GM12878 (cell line): ENCODE data around the gene VIP. TPM values are rescaled to one million over a fixed set of nuclear protein-coding genes. Genes with fewer than 3 reads are reported as not detected.
A peak's percentile ranks its signal among the peaks of the same experiment; 100 is the strongest.

Experiments used
- ATAC-seq: fragments of 200-7000 bp; cut with Tn5 transposase; 3 replicates; pipeline ENCODE4 v1.9.1; 2020; ENCODE audit warnings: mild to moderate bottlenecking, moderate library complexity
- BruUV-seq: library from RNA; stranded (reverse); fragments of 400-500 nt; replicated peaks from 2 replicates; lab custom pipeline; 2021; lab: Mats Ljungman, UMichigan
- CTCF ChIA-PET: fragments of 300-600 bp; sonication (Branson Sonifier 250); formaldehyde crosslinking; extraction: SDS; loops from one replicate; lab custom pipeline; 2021; ENCODE audit warnings: inconsistent platforms; lab: Yijun Ruan, JAX
- POLR2A ChIA-PET: fragments of 350-600 bp; formaldehyde crosslinking; extraction: SDS; loops from one replicate; lab custom pipeline; 2021; ENCODE audit warnings: inconsistent platforms; lab: Charles Lee
- RAD21 ChIA-PET: fragments of 300-600 bp; sonication (Branson Sonifier 250); formaldehyde crosslinking; loops from one replicate; lab custom pipeline; 2023; ENCODE audit warnings: antibody characterized with exemption; ENCODE audit not compliant: unreplicated experiment; lab: Charles Lee
- SMC1A ChIA-PET: fragments of 300-600 bp; sonication (Branson Sonifier 250); formaldehyde crosslinking; loops from one replicate; lab custom pipeline; 2023; ENCODE audit not compliant: unreplicated experiment, uncharacterized antibody; lab: Charles Lee
- DNase-seq: peaks from one replicate; pipeline ENCODE4 v3.0.0-alpha.2; 2011; ENCODE audit warnings: low read depth, low spot score
- FAIRE-seq: peaks from 3 replicates; lab custom pipeline; 2011; peaks lifted over from hg19 to GRCh38; lab: Jason Lieb, UNC
- H2AFZ ChIP-seq: 2 replicates; pipeline ENCODE4 v1.6.0; 2011; ENCODE audit warnings: low read depth, low read length, control low read depth; ENCODE audit not compliant: control insufficient read depth
- H3K27ac ChIP-seq: 2 replicates; pipeline ENCODE4 v1.5.1; 2011; ENCODE audit warnings: control low read depth; ENCODE audit not compliant: control insufficient read depth, insufficient read depth
- H3K27me3 ChIP-seq, 2 experiments: replicated peaks in 1 of 2; 2 replicates each; pipeline versions ENCODE4 v1.6.0 to v1.6.1; 2011; ENCODE audit warnings: low read length in 1 of 2; ENCODE audit not compliant: control insufficient read depth in 2 of 2, insufficient read depth in 2 of 2
- H3K36me3 ChIP-seq, 2 experiments: 2 replicates each; pipeline ENCODE4 v1.5.1; 2011; ENCODE audit warnings: low read length in 1 of 2; ENCODE audit not compliant: control insufficient read depth in 2 of 2, insufficient read depth in 2 of 2
- H3K4me1 ChIP-seq: 2 replicates; pipeline ENCODE4 v1.6.1; 2011; ENCODE audit warnings: mild to moderate bottlenecking, low read length, moderate library complexity, mixed read lengths; ENCODE audit not compliant: control insufficient read depth, insufficient read depth
- H3K4me2 ChIP-seq: 2 replicates; pipeline ENCODE4 v1.6.0; 2011; ENCODE audit warnings: control low read depth; ENCODE audit not compliant: control insufficient read depth, insufficient read depth
- H3K4me3 ChIP-seq: fragments of 200-600 bp; sonication (generic); 2 replicates; pipeline ENCODE4 v1.5.1; 2016
- H3K79me2 ChIP-seq: 2 replicates; pipeline ENCODE4 v1.6.0; 2011; ENCODE audit warnings: low read length; ENCODE audit not compliant: control insufficient read depth, insufficient read depth
- H3K9ac ChIP-seq: 2 replicates; pipeline ENCODE4 v1.8.0; 2011; ENCODE audit warnings: low read length, control low read depth, mixed read lengths; ENCODE audit not compliant: control insufficient read depth, insufficient read depth
- H3K9me3 ChIP-seq: replicated peaks from 3 replicates; pipeline ENCODE4 v1.5.1; 2011; ENCODE audit warnings: mild to moderate bottlenecking, low read length; ENCODE audit not compliant: control insufficient read depth, insufficient read depth
- H4K20me1 ChIP-seq: 2 replicates; pipeline ENCODE4 v1.6.0; 2011; ENCODE audit not compliant: control insufficient read depth, insufficient read depth
- CBX5 ChIP-seq: sonication (generic); IDR thresholded peaks from 2 replicates; pipeline ENCODE4 v1.6.1; 2016; ENCODE audit warnings: low read depth, moderate library complexity, mild to moderate bottlenecking, inconsistent platforms
- CEBPZ ChIP-seq: fragments of 150-350 bp; IDR thresholded peaks from 2 replicates; pipeline ENCODE4 v1.6.1; 2016; ENCODE audit warnings: low read depth, low read length
- EGR1 ChIP-seq, 2 experiments: IDR thresholded peaks; 1 replicate in 1 of 2; 2 replicates in 1 of 2; pipeline ENCODE4 v1.6.1; 2011 to 2012; ENCODE audit warnings: low read depth in 2 of 2, low read length in 2 of 2, borderline replicate concordance in 1 of 2, mild to moderate bottlenecking in 1 of 2, moderate library complexity in 1 of 2
- HCFC1 ChIP-seq: fragments of 150-350 bp; IDR thresholded peaks from 2 replicates; pipeline ENCODE4 v1.6.1; 2014; ENCODE audit warnings: low read length
- IRF5 ChIP-seq: fragments of 450-650 bp; IDR thresholded peaks from 2 replicates; pipeline ENCODE4 v1.6.1; 2017; ENCODE audit warnings: borderline replicate concordance
- MLLT1 ChIP-seq: fragments of 450-650 bp; IDR thresholded peaks from 2 replicates; pipeline ENCODE4 v1.6.1; 2016; ENCODE audit warnings: mild to moderate bottlenecking
- NFYA ChIP-seq: IDR thresholded peaks from 2 replicates; pipeline ENCODE4 v1.6.1; 2011; ENCODE audit warnings: low read depth, mild to moderate bottlenecking, low read length, improper control_type of control experiment, borderline replicate concordance
- RAD21 ChIP-seq: IDR thresholded peaks from 2 replicates; pipeline ENCODE4 v1.6.1; 2011; ENCODE audit warnings: mild to moderate bottlenecking, low read depth, low read length, moderate library complexity; ENCODE audit not compliant: insufficient read depth
- STAT1 ChIP-seq: fragments of 450-650 bp; conservative IDR thresholded peaks from 2 replicates; pipeline ENCODE4 v1.6.1; 2014; ENCODE audit warnings: antibody characterized with exemption, mild to moderate bottlenecking
- WGBS: methylation state at CpG from one replicate; pipeline ENCODE4 v1.1.6; 2016; ENCODE audit warnings: low lambda C conversion rate; ENCODE audit not compliant: insufficient replicate concordance, insufficient coverage; ENCODE audit errors: missing lambda C conversion rate; 5-methylcytosine and 5-hydroxymethylcytosine counted together
- in situ Hi-C: fragments of 300-500 bp; cut with MboI; formaldehyde crosslinking; loops from 9 replicates; pipeline ENCODE4 v1.14.3; 2018; ENCODE audit warnings: mixed read lengths
- intact Hi-C: fragments of 100-400 bp; cut with micrococcal nuclease; formaldehyde crosslinking; loops from one replicate; pipeline ENCODE4 v1.14.2; 2022; ENCODE audit not compliant: unreplicated experiment
- polyA plus RNA-seq, 11 experiments: library from polyadenylated mRNA; depleted of rRNA in 4 of 11; unstranded in 6 of 11; stranded (reverse) in 5 of 11; fragments of >200 nt; fragmentation: Nextera tagmentation in 4 of 11; fragmentation: Illumina TruSeq in 1 of 11; extraction: Ambion mirVana in 4 of 11; extraction: Trizol in 1 of 11; gene quantifications; 1 replicate in 1 of 11; 2 replicates in 10 of 11; pipeline versions ENCODE4 v1.2.1 to v1.2.3, GENCODE V29; 2011 to 2016; ENCODE audit warnings: inconsistent platforms in 2 of 11, missing spikeins in 2 of 11, low read depth in 1 of 11
- total RNA-seq, 4 experiments: library from RNA; depleted of rRNA in 3 of 4; stranded (reverse); fragments of >200 nt in 3 of 4; fragmentation: Illumina TruSeq in 1 of 4; extraction: Trizol in 1 of 4; gene quantifications; 2 replicates each; pipeline versions ENCODE4 v1.2.1 to v1.2.3, GENCODE V29; 2013 to 2021

Gene VIP
- total and polyA plus RNA-seq, 10 of the 15 experiments (the other 5 are each of a cell fraction or from before 2014, with no cell fraction given) = 0.23 TPM; not detected in 9

- H3K9me3 ChIP-seq = no peaks in the 10 kb centered on the region
- TF ChIP-seq NFYA (no peak), RAD21 (0 out of 2 replicates have a peak, but pooled peaks have one; percentile 33)
- intact Hi-C loops = loop anchor here (2.0 to 5.0 kb wide), 2 partner anchors 148 to 200 kb away; no protein-coding TSS in a partner anchor
- RAD21 ChIA-PET = interaction anchor here (1.1 to 1.4 kb wide), 2 partner anchors 10 to 199 kb away, joined by 3 read pairs; no protein-coding TSS in a partner anchor
- FAIRE-seq = no peak
- H3K4me2 ChIP-seq = no peak overlapping the region
- no peaks in the 10 kb centered on the region for H3K27me3 ChIP-seq
- H3K36me3 ChIP-seq = no peaks in the 10 kb centered on the region
- H2AFZ ChIP-seq = no peak overlapping the region
- BruUV-seq = no TSS peak
- in situ Hi-C loops = no loop called here
- no peaks in the 10 kb centered on the region for H3K79me2 ChIP-seq
- CTCF ChIA-PET = interaction anchor here (0.9 to 2.6 kb wide), 5 partner anchors 9 to 199 kb away, joined by 4 to 25 read pairs (median 5); no protein-coding TSS in a partner anchor
- SMC1A ChIA-PET = interaction anchor here (0.6 to 1.2 kb wide), 4 partner anchors 11 to 276 kb away, joined by 3 to 7 read pairs (median 3); no protein-coding TSS in a partner anchor
- no peak overlapping the region for H3K27ac ChIP-seq
- 0% methylated on average over 1 of the region's 1 CpG for WGBS
- H4K20me1 ChIP-seq = no peaks in the 10 kb centered on the region
- no peak for ATAC-seq
- no peak overlapping the region for H3K4me3 ChIP-seq
- no peaks in the 10 kb centered on the region for H3K4me1 ChIP-seq
- DNase-seq = no peak
- H3K9ac ChIP-seq = no peak overlapping the region
- POLR2A ChIA-PET = interaction anchor here (0.6 kb wide), 1 partner anchor 604 kb away, joined by 3 read pairs; no protein-coding TSS in a partner anchor
Measured at GRCh38 chr6:152748843-152749242, 1.8 kb upstream of the VIP start.

- ChIA-PET POLR2A (interaction anchor here (0.5 to 0.6 kb wide), 2 partner anchors 142 to 604 kb away, joined by 3 to 4 read pairs; no protein-coding TSS in a partner anchor), RAD21 (interaction anchor here (1.1 to 1.4 kb wide), 2 partner anchors 9 to 199 kb away, joined by 3 read pairs; no protein-coding TSS in a partner anchor), CTCF (interaction anchor here (0.9 to 2.6 kb wide), 3 partner anchors 9 to 199 kb away, joined by 4 to 25 read pairs (median 5); no protein-coding TSS in a partner anchor), SMC1A (interaction anchor here (0.6 to 1.2 kb wide), 3 partner anchors 37 to 276 kb away, joined by 3 to 7 read pairs (median 3); no protein-coding TSS in a partner anchor)
- Histone ChIP-seq H3K36me3 (no peaks in the 10 kb centered on the region), H3K79me2 (no peaks in the 10 kb centered on the region), H3K27ac (no peak overlapping the region), H3K9ac (no peak overlapping the region), H3K27me3 (no peaks in the 10 kb centered on the region), H3K4me2 (no peak overlapping the region), H3K4me3 (no peak overlapping the region), H3K9me3 (no peaks in the 10 kb centered on the region), H2AFZ (no peak overlapping the region), H4K20me1 (no peaks in the 10 kb centered on the region), H3K4me1 (no peaks in the 10 kb centered on the region)
- BruUV-seq = no TSS peak
- no peak for DNase-seq
- FAIRE-seq = no peak
- WGBS = 0% methylated on average over 1 of the region's 1 CpG
- intact Hi-C loops (loop anchor here (2.0 to 5.0 kb wide), 2 partner anchors 148 to 199 kb away; no protein-coding TSS in a partner anchor), in situ Hi-C loops (no loop called here)
- no peak for ATAC-seq
- no peak for TF ChIP-seq MLLT1
- TF ChIP-seq STAT1 = no peak
- no peak for TF ChIP-seq CBX5
- TF ChIP-seq CEBPZ = no peak
- TF ChIP-seq EGR1 (IDR thresholded peaks at IDR 0.05; ENCODE audit: borderline replicate concordance in 1 of 2, low read depth in 2 of 2, low read length in 2 of 2) = no peak
- TF ChIP-seq IRF5 = no peak
- TF ChIP-seq HCFC1 = no peak
Measured at GRCh38 chr6:152749336-152749735, 1.3 kb upstream of the VIP start.
